ENCODE data around the gene TGM6. TPM values are rescaled to one million over a fixed set of nuclear protein-coding genes. Genes with fewer than 3 reads are reported as not detected.

TGM6 gene
- total RNA-seq, 1 experiment from 2014 or later = not detected

GRCh38 chr20:2400290-2400689, 19.6 kb downstream of the TGM6 start:
- no peak for DNase-seq
- Mint-ChIP-seq H3K4me3 (no peak overlapping the region), H3K4me1 (peaks cover 4 to 9% of the 10 kb centered on the region in 2 experiments), H3K27ac (no peak overlapping the region), H3K9me3 (peaks cover 5 to 9% of the 10 kb centered on the region in 2 experiments; a peak in 4 of 5 replicates), H3K27me3 (ENCODE audit: low read depth) (no peaks in the 10 kb centered on the region), H3K36me3 (ENCODE audit: insufficient read depth in 1 of 3, low read depth in 3 of 3) (peaks cover 0 to 4% (median 0%) of the 10 kb centered on the region in 3 experiments; a peak in 1 of 7 replicates)
- H2BK15ac ChIP-seq (ENCODE audit: low read depth, low read length) = no peak overlapping the region
- no peak overlapping the region for H2AK5ac ChIP-seq (ENCODE audit: insufficient read length, low read length)
- no peak for TF ChIP-seq CTCF (conservative IDR thresholded peaks at IDR 0.05)
- no peak overlapping the region for H3K4me2 ChIP-seq (ENCODE audit: insufficient read depth, insufficient read length, low read length)
- no peak overlapping the region for H2BK12ac ChIP-seq (ENCODE audit: insufficient read length, low read depth, low read length)
- no peak overlapping the region for H4K91ac ChIP-seq (ENCODE audit: insufficient read length, low read depth, low read length)
- no peak overlapping the region for H3T11ph ChIP-seq (ENCODE audit: low read length)
- no peak overlapping the region for H4K8ac ChIP-seq (replicated peaks; ENCODE audit: insufficient read length, low read depth, low read length)
- H3K79me1 ChIP-seq (ENCODE audit: insufficient read depth, low read depth, low read length, poor library complexity, severe bottlenecking) = no peaks in the 10 kb centered on the region
- no peaks in the 10 kb centered on the region for H3K4me1 ChIP-seq (ENCODE audit: insufficient read depth, low read length)
- H3K9me3 ChIP-seq (ENCODE audit: control insufficient read depth, low read depth, low read length) = no peaks in the 10 kb centered on the region
- no peaks in the 10 kb centered on the region for H4K20me1 ChIP-seq (ENCODE audit: control insufficient read depth, insufficient read depth, insufficient read length)
- no peak overlapping the region for H3K4ac ChIP-seq (ENCODE audit: low read depth, low read length)
- no peak overlapping the region for H3K9ac ChIP-seq (ENCODE audit: extremely low read depth, insufficient read length, low read length)
- no CpG with 5 or more reads among the region's 11 CpGs for WGBS (ENCODE audit: extremely low coverage, insufficient read length, low lambda C conversion rate)
- H3K18ac ChIP-seq (ENCODE audit: insufficient read length, low read depth, low read length) = no peak overlapping the region
- no peak overlapping the region for H3K56ac ChIP-seq (ENCODE audit: insufficient read length, low read depth, low read length)
- H3K23ac ChIP-seq (ENCODE audit: insufficient read length, low read depth, low read length) = no peak overlapping the region
- no peaks in the 10 kb centered on the region for H3K27me3 ChIP-seq (ENCODE audit: insufficient read depth, low read length)
- H3K79me2 ChIP-seq (ENCODE audit: insufficient read depth, low read length) = no peaks in the 10 kb centered on the region
- no peak overlapping the region for H2BK5ac ChIP-seq (ENCODE audit: insufficient read length, low read length)
- H3K14ac ChIP-seq (ENCODE audit: insufficient read depth, low read length) = no peak overlapping the region
- no peaks in the 10 kb centered on the region for H3K23me2 ChIP-seq (ENCODE audit: insufficient read length, low read depth, low read length, poor library complexity, severe bottlenecking)
- H2BK120ac ChIP-seq (ENCODE audit: low read depth, low read length, poor library complexity, severe bottlenecking) = no peak overlapping the region
- H4K5ac ChIP-seq (ENCODE audit: insufficient read length, low read depth, low read length) = no peak overlapping the region
- no peak overlapping the region for H3K27ac ChIP-seq (ENCODE audit: insufficient read length, low read depth, low read length)
- no peak overlapping the region for H2BK20ac ChIP-seq (ENCODE audit: low read depth, low read length, poor library complexity, severe bottlenecking)
- no peak overlapping the region for H2AFZ ChIP-seq (ENCODE audit: low read length)

Data from H9 (cell line).